ENCODE results near the gene PLEKHA6.

Gene PLEKHA6

DNA sequence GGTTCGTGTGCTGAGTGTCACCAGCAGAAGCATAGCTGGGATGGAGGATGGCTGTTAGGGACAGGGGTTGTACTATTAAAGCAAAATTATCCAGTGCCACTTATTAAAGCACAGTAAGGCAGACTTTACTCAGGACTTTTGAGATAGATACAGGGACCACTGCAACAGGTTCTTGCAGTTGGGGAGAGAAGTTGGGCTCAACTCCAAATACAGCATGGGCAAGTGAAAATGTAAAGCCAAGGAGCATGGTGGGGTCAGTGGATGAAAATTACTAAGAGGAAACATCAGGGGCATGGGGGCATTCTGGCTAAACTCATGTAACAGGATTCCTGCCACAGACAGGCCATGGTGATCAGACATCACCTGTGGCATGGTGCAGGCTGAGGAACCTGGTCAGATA is 178.6 kb downstream of the PLEKHA6 start:
- no peak for DNase-seq (ENCODE audit: low read depth)

DNA sequence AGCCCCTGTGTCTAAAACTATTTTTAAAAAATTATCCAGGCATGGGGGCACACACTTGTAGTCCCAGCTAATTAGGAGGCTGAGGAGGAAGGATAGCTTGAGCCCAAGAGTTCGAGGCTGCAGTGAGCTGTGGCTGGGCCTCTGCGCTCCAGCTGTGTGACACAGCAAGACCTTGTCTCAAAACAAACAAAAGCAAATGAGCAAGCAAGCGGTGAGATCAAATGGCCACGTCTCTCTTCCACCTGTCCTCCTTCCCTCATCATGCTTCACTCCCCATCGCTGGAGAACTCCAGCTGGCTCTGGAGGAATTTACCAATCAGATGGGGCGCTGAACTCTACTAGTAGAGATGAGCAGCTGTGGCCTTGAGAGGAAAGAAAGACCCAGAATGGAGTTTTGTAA is 179.6 kb downstream of the PLEKHA6 start:
- DNase-seq (ENCODE audit: low read depth) = no peak

DNA sequence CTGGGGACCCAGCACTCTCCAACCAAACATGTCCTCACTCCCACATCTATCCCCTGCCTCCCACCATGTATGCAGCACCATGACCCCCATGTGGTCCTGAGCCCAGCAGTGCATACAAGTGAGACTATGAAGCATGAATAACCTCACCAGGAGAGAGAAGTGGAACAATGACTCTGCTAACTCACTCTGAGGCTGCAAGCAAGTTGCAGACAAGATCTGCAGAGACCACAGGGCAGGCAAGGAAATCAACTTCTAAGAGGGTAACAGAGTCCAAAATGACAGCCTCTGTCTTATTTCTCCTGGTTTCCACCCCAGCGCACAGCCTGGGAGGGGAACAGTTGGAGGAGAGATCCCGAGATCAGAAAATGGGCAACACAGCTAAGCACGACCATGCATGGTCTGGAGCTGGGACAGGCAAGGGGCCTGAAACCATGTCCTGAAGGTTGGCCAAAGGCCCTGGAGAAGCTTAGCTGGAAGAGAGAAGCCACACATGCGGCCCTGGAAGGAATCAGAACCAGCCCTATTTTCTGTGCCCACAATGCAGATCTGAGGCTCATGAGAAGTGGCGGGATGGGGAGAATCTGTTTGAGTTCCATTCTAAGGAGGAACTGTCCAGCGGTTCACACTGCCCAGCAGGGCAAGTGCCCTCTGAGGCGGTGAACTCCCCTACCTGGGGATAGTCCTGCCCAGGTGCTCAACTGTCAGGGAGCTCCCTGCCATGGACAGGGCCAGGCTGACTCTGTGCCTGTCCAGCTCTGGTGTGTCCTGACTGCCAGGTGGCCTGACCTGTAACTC is 181.0 kb downstream of the PLEKHA6 start:
- no peak for DNase-seq (ENCODE audit: low read depth)

DNA sequence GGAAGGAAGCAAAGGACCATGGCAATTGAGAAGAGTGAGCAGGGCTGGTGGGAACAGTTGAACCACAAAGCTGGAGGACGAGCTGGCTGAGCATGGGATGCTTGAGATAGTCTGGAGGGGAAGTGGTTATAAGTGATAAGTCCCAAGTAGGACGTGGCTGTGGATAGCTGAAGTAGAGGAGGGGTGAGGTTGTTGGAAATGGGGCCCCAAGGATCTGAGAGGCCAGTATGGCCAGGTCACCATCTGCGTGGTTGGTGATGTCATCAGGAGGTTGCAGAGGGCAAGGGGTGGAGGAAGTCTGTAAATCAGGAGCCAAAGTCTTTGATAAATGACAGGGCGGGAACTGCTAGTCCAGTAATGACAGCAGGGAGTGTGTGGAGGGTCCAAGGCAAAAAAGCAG is 182.6 kb downstream of the PLEKHA6 start:
- no peak for DNase-seq (ENCODE audit: low read depth)

DNA sequence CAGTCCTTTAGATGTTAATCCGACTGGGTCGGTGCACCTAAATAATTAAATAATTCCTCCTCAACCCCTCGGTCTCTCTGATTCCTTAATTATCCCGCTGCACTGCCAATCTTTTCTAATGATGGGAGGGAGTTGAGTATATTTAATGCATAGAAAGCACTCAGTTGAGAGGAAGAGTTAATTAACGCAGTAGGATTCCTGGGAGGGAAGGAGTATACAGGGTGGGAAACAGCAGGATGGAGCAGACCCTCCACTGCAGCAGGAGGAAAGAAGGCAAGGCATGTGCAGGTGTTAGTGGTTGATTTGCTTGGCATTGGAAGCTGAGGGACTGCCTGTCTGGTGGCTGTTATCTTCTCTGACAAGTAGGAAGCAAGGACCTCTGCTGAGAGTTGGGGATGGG is 183.7 kb downstream of the PLEKHA6 start:
- DNase-seq (ENCODE audit: low read depth) = no peak

DNA sequence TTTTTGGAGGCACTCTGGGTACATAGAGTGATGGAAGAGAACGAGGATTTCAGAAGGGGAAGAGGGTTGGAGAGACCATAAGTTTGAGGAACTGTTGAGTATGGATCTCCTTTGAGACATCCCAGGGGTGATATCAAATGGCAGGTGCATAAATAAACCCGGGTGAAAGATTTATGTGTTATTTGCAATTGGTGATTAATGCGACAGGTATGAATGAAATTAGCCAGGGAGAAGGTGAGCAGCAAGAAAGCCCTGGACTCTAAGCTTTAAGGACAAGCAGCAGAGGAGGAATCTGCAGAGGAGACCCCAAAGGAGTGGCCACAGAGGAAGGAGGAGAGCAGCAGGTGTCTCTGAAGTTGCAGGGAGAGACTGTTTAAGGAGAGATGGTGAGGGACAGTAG is 184.8 kb downstream of the PLEKHA6 start:
- DNase-seq (ENCODE audit: low read depth) = no peak

DNA sequence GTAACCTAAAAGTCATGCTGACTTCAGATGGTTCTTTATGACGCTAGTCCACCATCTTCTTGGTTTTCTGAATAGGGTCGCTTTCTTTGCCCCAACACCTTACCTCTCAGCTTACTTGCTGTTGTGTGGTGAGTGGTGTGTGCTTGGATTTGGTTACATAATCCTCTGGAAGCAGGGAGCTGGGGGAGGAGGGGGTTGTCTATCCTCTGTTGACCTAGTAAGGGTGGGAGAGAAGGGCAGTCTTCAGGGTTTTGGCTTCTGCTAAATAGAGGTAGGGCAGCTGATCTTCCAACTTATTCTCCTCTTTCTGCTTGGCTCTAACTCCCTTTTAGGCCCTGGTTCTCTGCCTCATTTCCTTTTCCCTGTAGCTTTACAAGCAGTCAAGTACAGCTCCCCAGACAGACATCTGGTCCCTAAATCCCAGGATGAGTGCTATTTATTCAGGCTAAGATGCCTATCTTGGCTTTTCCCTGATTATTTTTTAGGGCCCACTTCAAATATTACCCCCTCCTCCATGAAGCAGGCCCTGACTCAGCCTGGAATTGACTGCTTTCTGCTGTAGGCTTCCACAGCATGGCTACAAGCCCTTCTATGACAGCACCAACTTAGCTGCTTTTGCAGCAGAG is 187.2 kb downstream of the PLEKHA6 start:
- no peak for DNase-seq (ENCODE audit: low read depth)

DNA sequence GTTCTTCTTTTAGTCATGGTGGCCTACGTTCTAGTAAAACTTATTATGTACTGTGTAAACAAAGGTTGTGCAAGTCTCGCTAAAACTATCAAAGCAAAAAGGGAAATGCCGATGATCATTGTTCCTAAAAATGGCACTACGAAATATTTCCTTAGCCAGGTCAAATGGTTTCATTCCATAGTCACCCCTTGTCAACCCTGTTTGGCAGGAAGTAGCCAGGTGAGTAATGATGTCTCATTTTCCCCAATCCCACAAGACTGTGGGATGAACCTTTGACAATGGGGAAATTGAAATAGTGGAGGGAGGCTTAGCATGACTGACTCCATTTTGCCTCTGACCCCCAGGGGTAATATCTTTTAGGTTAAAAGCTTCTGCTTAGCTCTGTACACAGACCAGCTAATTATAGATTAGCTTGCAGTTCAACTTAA is 188.0 kb downstream of the PLEKHA6 start:
- DNase-seq (ENCODE audit: low read depth) = no peak

DNA sequence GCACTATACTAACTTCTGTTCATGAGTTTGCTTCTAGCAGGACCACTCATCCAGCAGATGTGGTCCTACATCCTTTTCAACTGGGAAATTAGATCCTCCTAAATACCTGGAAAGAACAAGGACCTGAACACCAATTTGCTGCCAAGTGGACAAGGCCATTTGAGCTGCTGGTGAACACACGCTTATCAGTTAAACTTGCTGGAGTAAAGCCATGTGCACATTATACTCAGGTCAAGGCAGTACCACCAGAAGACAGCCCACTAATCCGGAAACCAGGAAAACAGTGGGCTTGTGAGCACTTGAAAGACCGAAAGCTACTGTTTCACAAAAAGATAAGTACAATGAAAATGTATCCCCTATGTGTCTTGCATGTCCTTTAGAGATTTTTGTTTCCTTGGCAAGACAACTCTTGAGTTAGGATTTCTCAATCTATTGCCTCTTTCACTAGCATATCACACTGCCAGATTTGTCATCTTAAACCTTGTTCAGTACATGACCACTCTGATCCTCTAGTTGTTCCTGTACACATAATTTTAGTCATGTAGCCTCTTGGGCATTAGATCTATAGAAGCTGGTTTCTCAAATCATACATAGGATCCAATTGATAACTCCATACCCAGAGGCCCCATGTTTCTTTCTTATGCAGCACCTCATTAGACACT is 189.1 kb downstream of the PLEKHA6 start:
- no peak for DNase-seq (ENCODE audit: low read depth)

DNA sequence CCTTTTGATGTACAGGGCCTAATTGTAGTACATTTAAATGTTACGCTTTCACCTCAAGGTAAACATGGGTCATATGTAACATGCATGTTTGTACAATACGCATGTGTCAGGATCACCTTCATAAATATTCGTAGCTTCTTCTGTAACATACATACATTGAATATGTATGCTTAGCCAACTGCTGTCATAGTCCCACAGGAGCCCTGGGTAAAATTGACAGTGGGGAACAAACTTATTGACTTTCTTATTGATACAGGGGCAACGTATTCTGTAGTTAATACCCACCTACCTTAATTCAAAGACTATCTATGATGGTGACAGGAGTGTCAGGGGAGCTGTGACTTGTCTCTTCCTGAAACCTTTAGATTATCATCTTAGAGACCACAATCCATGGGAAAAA is 189.9 kb downstream of the PLEKHA6 start:
- no peak for DNase-seq (ENCODE audit: low read depth)
